Activated CD8-positive, alpha-beta memory T cell treated with anti-CD3 and anti-CD28 coated beads, Interleukin-2, amount 10 ng/mL, durations not matched to agents 7 days and 5 days (primary cell): ENCODE data around the gene NAA20. TPM values are rescaled to one million over a fixed set of nuclear protein-coding genes. Genes with fewer than 3 reads are reported as not detected.

Source experiments
- ATAC-seq: fragments of 150-1000 bp; cut with Tn5 transposase; one replicate; pipeline ENCODE4 v1.10.0; 2021; ENCODE audit warnings: moderate library complexity
- CTCF ChIA-PET: fragments of 350-600 bp; sonication (Branson Sonifier 250); formaldehyde crosslinking; loops from one replicate; lab custom pipeline; 2021; ENCODE audit warnings: antibody characterized with exemption; lab: Charles Lee
- DNase-seq: peaks from one replicate; pipeline ENCODE4 v3.0.0-alpha.2; 2020
- H3K27ac Mint-ChIP-seq: one replicate; pipeline ENCODE4 v1.8.0; 2021; ENCODE audit warnings: mild to moderate bottlenecking, mixed read lengths
- H3K27me3 Mint-ChIP-seq: one replicate; pipeline ENCODE4 v1.8.0; 2021; ENCODE audit warnings: mixed read lengths
- H3K36me3 Mint-ChIP-seq: one replicate; pipeline ENCODE4 v1.8.0; 2021; ENCODE audit warnings: mild to moderate bottlenecking, mixed read lengths
- H3K4me1 Mint-ChIP-seq: one replicate; pipeline ENCODE4 v1.8.0; 2021; ENCODE audit warnings: mixed read lengths
- H3K4me3 Mint-ChIP-seq: one replicate; pipeline ENCODE4 v1.8.0; 2021; ENCODE audit warnings: mild to moderate bottlenecking, moderate library complexity, mixed read lengths
- H3K9me3 Mint-ChIP-seq: one replicate; pipeline ENCODE4 v1.8.0; 2022; ENCODE audit warnings: low read depth, mixed read lengths
- total RNA-seq, 2 experiments: library from RNA; stranded (reverse); gene quantifications; one replicate each; pipeline ENCODE4 v1.2.3, GENCODE V29; 2021

NAA20 gene
- total RNA-seq, 2 experiments from 2014 or later = 49.1 to 64.5 TPM

DNA sequence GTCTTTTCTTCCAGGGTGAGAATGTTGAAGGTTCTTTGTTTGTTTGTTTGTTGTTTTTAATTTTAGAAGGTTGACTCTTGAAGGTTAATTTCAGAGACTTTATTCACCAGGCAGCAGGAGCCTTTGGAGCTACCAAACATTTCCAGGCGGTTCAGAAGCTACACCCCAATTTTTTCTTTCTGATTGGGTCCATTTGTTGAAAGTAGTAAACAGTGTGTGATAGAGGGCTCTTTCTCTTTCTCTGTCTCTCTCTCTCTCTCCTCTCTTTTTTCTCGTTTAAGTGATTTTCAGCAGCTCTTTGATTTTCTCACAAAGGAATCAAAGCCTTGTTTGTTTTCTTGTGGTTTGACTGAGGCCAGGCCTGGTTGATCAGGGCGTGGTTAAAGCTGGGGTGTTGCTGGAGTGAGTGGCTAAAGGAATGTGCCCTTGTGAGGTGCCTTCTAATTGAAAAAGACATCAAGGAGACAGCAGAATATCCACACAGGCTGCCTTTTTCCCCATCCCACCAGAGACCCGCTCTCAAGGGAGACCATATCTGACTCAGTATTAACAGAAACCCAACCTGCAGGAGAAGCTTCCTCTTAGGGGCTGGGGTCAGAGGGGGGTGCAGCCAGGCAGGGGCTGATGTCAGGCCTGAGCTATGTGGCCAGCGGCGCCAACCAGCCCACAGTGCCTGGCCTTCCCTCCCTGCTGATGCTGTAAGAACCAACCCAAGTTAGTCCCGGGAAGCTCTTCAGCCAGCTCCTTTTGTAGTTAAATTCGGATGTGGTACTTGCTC lies 40.4 kb upstream of the NAA20 start:
- Mint-ChIP-seq H3K27me3 (peaks cover 3% of the 10 kb centered on the region), H3K4me3 (no peak overlapping the region), H3K36me3 (no peaks in the 10 kb centered on the region), H3K27ac (no peak overlapping the region), H3K4me1 (no peaks in the 10 kb centered on the region), H3K9me3 (no peaks in the 10 kb centered on the region)
- no peak for ATAC-seq
- CTCF ChIA-PET = no interaction called here
- DNase-seq = no peak

DNA sequence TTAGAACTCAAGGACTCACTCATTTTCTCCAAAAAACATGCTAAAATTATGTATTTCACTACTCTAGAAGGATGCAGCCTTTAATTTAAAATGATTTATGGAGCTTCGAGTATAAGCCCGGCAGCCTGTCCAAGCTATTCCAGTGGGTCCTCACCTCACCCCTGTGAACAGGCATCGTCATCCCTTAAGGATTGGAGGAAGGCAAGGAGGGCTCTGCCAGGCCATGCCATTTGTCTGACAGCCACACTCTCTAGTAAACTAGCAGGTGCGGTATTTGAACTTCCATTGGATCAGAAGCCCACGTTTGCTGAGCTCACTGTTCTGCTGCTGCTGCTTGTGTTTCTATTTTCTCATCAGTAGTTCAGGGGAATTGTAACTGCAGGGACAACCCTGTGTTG lies 39.8 kb upstream of the NAA20 start:
- Mint-ChIP-seq H3K4me1 (no peaks in the 10 kb centered on the region), H3K27me3 (peaks cover 3% of the 10 kb centered on the region), H3K4me3 (no peak overlapping the region), H3K36me3 (no peaks in the 10 kb centered on the region), H3K27ac (no peak overlapping the region), H3K9me3 (no peaks in the 10 kb centered on the region)
- ATAC-seq (no peak), DNase-seq (no peak)
- CTCF ChIA-PET = no interaction called here

DNA sequence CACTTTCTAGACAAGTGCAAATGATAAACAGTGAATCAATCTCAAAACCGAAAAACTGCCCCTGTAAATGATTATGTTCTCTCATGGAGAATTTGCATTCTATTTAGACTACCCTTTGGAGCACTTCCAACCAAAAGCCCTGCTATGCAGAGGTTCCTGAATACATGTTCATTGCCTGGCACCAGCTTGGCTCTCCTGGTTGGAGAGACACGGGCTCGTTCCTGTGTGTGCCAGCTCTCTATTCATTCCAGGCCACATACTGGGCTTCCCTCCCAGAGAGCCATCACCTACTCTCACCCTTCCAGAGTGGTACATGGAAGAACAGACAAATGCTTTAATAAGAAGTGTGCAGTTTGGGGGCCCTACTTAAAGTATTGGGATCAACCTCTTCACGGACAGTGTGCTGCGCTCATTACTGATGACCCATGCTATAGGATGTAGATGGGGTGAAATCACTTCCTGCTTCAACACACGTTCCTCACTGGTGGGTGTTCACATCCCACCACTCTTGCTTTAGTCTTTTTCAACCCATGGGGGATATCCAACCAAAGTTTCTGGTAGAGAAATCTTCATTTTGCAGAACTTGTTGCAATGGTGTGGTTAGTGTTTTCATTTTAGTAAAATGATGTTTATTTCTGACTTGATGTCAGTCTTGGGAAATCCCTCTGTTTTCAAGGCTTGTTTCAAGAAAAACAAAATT lies 38.5 kb upstream of the NAA20 start:
- Mint-ChIP-seq H3K4me1 (no peaks in the 10 kb centered on the region), H3K27ac (no peak overlapping the region), H3K4me3 (no peak overlapping the region), H3K27me3 (peaks cover 3% of the 10 kb centered on the region), H3K9me3 (no peaks in the 10 kb centered on the region), H3K36me3 (no peaks in the 10 kb centered on the region)
- DNase-seq = no peak
- CTCF ChIA-PET = no interaction called here
- ATAC-seq = no peak

DNA sequence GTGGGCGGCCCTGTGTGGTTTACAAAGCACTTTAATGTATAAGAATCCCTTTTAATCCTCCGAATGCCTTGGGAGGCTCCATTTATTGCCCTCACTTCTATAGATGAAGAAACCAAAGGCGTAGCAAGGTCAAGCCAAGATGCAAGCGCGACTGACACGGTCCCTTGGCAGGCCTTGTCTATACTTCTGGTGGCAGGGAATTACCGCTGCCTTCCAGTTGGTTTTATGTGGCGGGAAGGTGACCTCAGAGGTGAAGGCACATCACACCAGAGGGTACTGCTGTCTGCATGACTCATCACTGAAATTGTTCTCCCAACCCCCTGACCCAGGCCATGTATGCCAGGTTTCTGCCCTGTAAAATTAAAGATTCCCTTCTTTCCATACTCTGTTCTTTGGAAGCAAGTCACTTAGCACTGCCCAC lies 36.1 kb upstream of the NAA20 start:
- Mint-ChIP-seq H3K27me3 (peaks cover 9% of the 10 kb centered on the region), H3K27ac (no peak overlapping the region), H3K36me3 (no peaks in the 10 kb centered on the region), H3K4me3 (no peak overlapping the region), H3K9me3 (no peaks in the 10 kb centered on the region), H3K4me1 (no peaks in the 10 kb centered on the region)
- ATAC-seq (no peak), DNase-seq (no peak)
- CTCF ChIA-PET = no interaction called here

DNA sequence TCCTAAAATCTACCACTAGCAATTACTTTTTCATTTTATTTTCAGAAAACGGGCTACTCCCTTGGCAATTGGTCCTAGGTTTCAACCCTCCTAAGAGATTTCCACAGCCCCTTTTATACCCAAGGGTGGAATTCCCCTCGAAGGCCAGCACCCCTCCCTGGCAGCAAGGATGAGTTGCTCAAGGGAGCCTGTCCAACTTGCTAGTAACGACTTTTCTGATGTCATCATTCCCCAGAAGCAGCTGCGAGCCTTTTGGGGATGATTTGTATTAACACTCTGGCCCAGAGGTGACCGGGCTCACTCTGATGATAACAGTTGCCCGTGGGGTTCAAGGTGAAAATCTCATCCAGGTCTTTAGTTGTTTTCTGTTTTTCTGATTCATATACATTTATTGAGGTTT lies 30.7 kb upstream of the NAA20 start:
- H3K27ac Mint-ChIP-seq = no peak overlapping the region
- no peaks in the 10 kb centered on the region for H3K4me1 Mint-ChIP-seq
- ATAC-seq (no peak), DNase-seq (no peak)
- no peak overlapping the region for H3K4me3 Mint-ChIP-seq
- H3K27me3 Mint-ChIP-seq = peaks cover 14% of the 10 kb centered on the region
- no peaks in the 10 kb centered on the region for H3K36me3 Mint-ChIP-seq
- no peaks in the 10 kb centered on the region for H3K9me3 Mint-ChIP-seq
- CTCF ChIA-PET = no interaction called here

GRCh38 chr20:19987046-19987445 lies 30.1 kb upstream of the NAA20 start:
- Mint-ChIP-seq H3K4me3 (no peak overlapping the region), H3K36me3 (no peaks in the 10 kb centered on the region), H3K9me3 (no peaks in the 10 kb centered on the region), H3K27ac (no peak overlapping the region), H3K27me3 (peaks cover 16% of the 10 kb centered on the region), H3K4me1 (no peaks in the 10 kb centered on the region)
- no peak for DNase-seq
- CTCF ChIA-PET = no interaction called here
- ATAC-seq = no peak

DNA sequence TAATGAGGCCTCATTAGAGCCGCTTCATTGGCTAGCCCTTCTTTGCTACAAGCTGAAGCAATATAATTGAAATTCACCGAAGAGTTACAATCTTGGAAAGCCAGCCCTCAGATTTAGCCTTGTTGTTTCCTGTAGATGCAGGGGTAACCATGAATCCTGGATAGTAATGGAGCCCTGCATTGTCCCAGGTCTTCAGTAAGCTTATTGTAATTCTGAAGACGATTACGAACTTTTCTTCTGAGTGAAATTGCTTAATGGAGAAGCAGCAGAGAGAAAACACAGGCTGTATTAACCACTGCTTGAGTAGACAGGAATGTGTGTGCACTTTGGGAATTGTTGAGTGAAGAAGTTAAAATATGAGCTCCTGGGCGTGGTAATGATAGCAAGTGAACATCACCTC lies 26.3 kb upstream of the NAA20 start:
- no peaks in the 10 kb centered on the region for H3K9me3 Mint-ChIP-seq
- CTCF ChIA-PET = no interaction called here
- H3K4me1 Mint-ChIP-seq = no peaks in the 10 kb centered on the region
- ATAC-seq (no peak), DNase-seq (no peak)
- no peak overlapping the region for H3K27ac Mint-ChIP-seq
- H3K27me3 Mint-ChIP-seq = peaks cover 14% of the 10 kb centered on the region
- no peak overlapping the region for H3K4me3 Mint-ChIP-seq
- no peaks in the 10 kb centered on the region for H3K36me3 Mint-ChIP-seq

- H3K4me1 Mint-ChIP-seq = no peaks in the 10 kb centered on the region
- no peak overlapping the region for H3K4me3 Mint-ChIP-seq
- no peaks in the 10 kb centered on the region for H3K36me3 Mint-ChIP-seq
- CTCF ChIA-PET = no interaction called here
- H3K27me3 Mint-ChIP-seq = peaks cover 11% of the 10 kb centered on the region
- H3K27ac Mint-ChIP-seq = no peak overlapping the region
- no peak for ATAC-seq
- no peaks in the 10 kb centered on the region for H3K9me3 Mint-ChIP-seq
- DNase-seq = no peak
Observed at GRCh38 chr20:19991308-19991707, 25.9 kb upstream of the NAA20 start.

GRCh38 chr20:19991854-19992253 lies 25.3 kb upstream of the NAA20 start:
- Mint-ChIP-seq H3K36me3 (no peaks in the 10 kb centered on the region), H3K27ac (no peak overlapping the region), H3K4me3 (no peak overlapping the region), H3K4me1 (no peaks in the 10 kb centered on the region), H3K9me3 (no peaks in the 10 kb centered on the region), H3K27me3 (peaks cover 11% of the 10 kb centered on the region)
- CTCF ChIA-PET = no interaction called here
- ATAC-seq = no peak
- DNase-seq = no peak

GRCh38 chr20:19992996-19993908 lies 23.9 kb upstream of the NAA20 start:
- Mint-ChIP-seq H3K27ac (no peak overlapping the region), H3K9me3 (no peaks in the 10 kb centered on the region)

DNA sequence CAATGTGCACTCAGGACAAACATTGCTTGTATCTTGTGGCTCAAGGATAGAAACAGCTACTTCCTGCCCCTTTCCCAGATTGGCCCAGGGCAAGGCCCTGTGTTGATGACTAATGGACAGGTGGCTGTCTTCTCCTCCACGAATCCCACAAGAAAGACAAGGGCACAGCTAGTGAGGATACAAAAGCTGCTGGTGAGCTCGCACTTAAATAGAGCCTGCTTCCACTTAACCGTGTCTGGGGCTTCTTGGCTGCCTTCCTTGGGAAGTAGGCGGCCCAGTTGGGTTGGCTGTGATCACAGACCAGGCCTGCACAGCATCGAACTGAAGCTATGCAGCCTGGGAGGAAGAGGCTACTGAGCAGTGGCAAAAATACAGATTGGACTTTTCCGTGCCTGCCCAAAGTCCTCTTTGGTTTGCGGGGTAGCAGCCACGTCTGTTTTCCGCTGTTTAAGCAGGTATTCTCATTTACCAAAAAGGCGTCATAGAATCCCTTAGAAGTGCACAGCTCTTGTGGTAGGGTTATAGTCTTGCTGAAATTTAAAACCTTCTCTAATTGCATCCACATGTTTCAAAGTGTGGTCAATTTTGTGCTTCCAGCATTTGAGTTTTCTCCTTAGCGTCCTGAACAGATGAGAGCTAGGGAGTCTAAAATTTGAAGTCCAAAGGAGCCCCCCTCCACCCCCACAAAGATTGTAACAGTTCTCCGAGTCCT lies 23.0 kb upstream of the NAA20 start:
- no peak for ATAC-seq
- Mint-ChIP-seq H3K4me1 (no peaks in the 10 kb centered on the region), H3K36me3 (no peaks in the 10 kb centered on the region), H3K4me3 (no peak overlapping the region), H3K9me3 (no peaks in the 10 kb centered on the region), H3K27ac (no peak overlapping the region), H3K27me3 (peaks cover 17% of the 10 kb centered on the region)
- CTCF ChIA-PET = interaction anchor here (1.1 to 1.3 kb wide), 2 partner anchors 64 to 209 kb away, joined by 3 to 5 read pairs; no protein-coding TSS in a partner anchor
- no peak for DNase-seq

More at GRCh38 chr20:19992996-19993908, 23.9 kb upstream of the NAA20 start:
- Mint-ChIP-seq H3K4me1 (no peaks in the 10 kb centered on the region), H3K27me3 (peaks cover 11% of the 10 kb centered on the region), H3K4me3 (no peak overlapping the region), H3K36me3 (no peaks in the 10 kb centered on the region)
- CTCF ChIA-PET = interaction anchor here (0.7 to 1.3 kb wide), 2 partner anchors 23 to 208 kb away, joined by 4 to 5 read pairs; no protein-coding TSS in a partner anchor
- ATAC-seq = no peak
- DNase-seq = no peak

- no peak overlapping the region for H3K27ac Mint-ChIP-seq
- no peak overlapping the region for H3K4me3 Mint-ChIP-seq
- ATAC-seq (peak; percentile 36), DNase-seq (no peak)
- H3K27me3 Mint-ChIP-seq = peaks cover 15% of the 10 kb centered on the region
- no peaks in the 10 kb centered on the region for H3K36me3 Mint-ChIP-seq
- H3K4me1 Mint-ChIP-seq = no peaks in the 10 kb centered on the region
- no peaks in the 10 kb centered on the region for H3K9me3 Mint-ChIP-seq
- CTCF ChIA-PET = interaction anchor here (0.7 to 1.1 kb wide), 2 partner anchors 63 to 1016 kb away, joined by 3 read pairs; no protein-coding TSS in a partner anchor
Observed at GRCh38 chr20:19995220-19995863, 21.8 kb upstream of the NAA20 start.
